WTC11 (cell line): ENCODE data around the gene MACROD2.

Experiments used
- ATF1 ChIP-seq: sonication (generic); formaldehyde crosslinking; IDR thresholded peaks from 2 replicates; pipeline ENCODE4 v1.8.1; 2023; ENCODE audit warnings: mild to moderate bottlenecking, moderate library complexity, missing genetic modification reagents
- ATF2 ChIP-seq: sonication (generic); formaldehyde crosslinking; IDR thresholded peaks from 2 replicates; pipeline ENCODE4 v1.8.1; 2022; ENCODE audit warnings: low read depth, missing genetic modification reagents, borderline replicate concordance
- CTCF ChIP-seq: fragments of 200-600 bp; IDR thresholded peaks from 2 replicates; pipeline ENCODE4 v1.8.0; 2022; ENCODE audit warnings: antibody characterized with exemption
- FOXP4 ChIP-seq: sonication (generic); formaldehyde crosslinking; IDR thresholded peaks from 2 replicates; pipeline ENCODE4 v1.8.0; 2022; ENCODE audit warnings: mild to moderate bottlenecking, missing genetic modification reagents
- HMGXB4 ChIP-seq: sonication (generic); formaldehyde crosslinking; IDR thresholded peaks from 2 replicates; pipeline ENCODE4 v1.8.1; 2023; ENCODE audit warnings: mild to moderate bottlenecking, moderate library complexity, missing genetic modification reagents
- IRF1 ChIP-seq: sonication (generic); formaldehyde crosslinking; IDR thresholded peaks from 2 replicates; pipeline ENCODE4 v1.8.0; 2023; ENCODE audit warnings: missing genetic modification reagents
- KAT7 ChIP-seq: sonication (generic); formaldehyde crosslinking; IDR thresholded peaks from 2 replicates; pipeline ENCODE4 v1.8.1; 2023; ENCODE audit warnings: missing genetic modification reagents, mild to moderate bottlenecking, borderline replicate concordance
- NFE2L1 ChIP-seq: sonication (generic); formaldehyde crosslinking; IDR thresholded peaks from 2 replicates; pipeline ENCODE4 v1.8.1; 2023; ENCODE audit warnings: missing genetic modification reagents
- NFYB ChIP-seq: sonication (generic); formaldehyde crosslinking; conservative IDR thresholded peaks from 2 replicates; pipeline ENCODE4 v1.8.0; 2022; ENCODE audit warnings: low read depth, missing genetic modification reagents
- OVOL2 ChIP-seq: fragments of 250-450 bp; sonication (Bioruptor Pico); IDR thresholded peaks from 2 replicates; pipeline ENCODE4 v1.9.0; 2021; ENCODE audit warnings: mild to moderate bottlenecking, borderline replicate concordance
- SMAD3 ChIP-seq: sonication (generic); formaldehyde crosslinking; IDR thresholded peaks from 2 replicates; pipeline ENCODE4 v1.8.0; 2022; ENCODE audit warnings: missing genetic modification reagents, mild to moderate bottlenecking, borderline replicate concordance
- SP1 ChIP-seq: sonication (generic); formaldehyde crosslinking; conservative IDR thresholded peaks from 2 replicates; pipeline ENCODE4 v1.8.1; 2022; ENCODE audit warnings: missing genetic modification reagents

- TF ChIP-seq ATF2: no peak
- TF ChIP-seq NFYB: no peak
- no peak for TF ChIP-seq FOXP4
- no peak for TF ChIP-seq CTCF
- no peak for TF ChIP-seq SMAD3 (CRISPR knock-in tag)
- TF ChIP-seq KAT7 (CRISPR knock-in tag): no peak
- TF ChIP-seq ATF1 (CRISPR knock-in tag): no peak
- TF ChIP-seq SP1 (CRISPR knock-in tag): no peak
- no peak for TF ChIP-seq OVOL2 (CRISPR knock-in tag)
- TF ChIP-seq HMGXB4 (CRISPR knock-in tag): no peak
- no peak for TF ChIP-seq NFE2L1 (CRISPR knock-in tag)
- TF ChIP-seq IRF1 (CRISPR knock-in tag): no peak
These were observed 1292.8 kb downstream of the MACROD2 start for GRCh38 chr20:15288106-15288505.
